Dermis microvascular lymphatic vessel endothelial cell (primary cell): ENCODE results near the gene CCSER2. TPM values are rescaled to one million over a fixed set of nuclear protein-coding genes. Genes with fewer than 3 reads are reported as not detected.
"Not testable (repeated sequence)": the region's sequence is repeated elsewhere in the genome, so short reads cannot be mapped to it uniquely, and the experiment has no call there.

Source experiments
- DNase-seq, 2 donors: peaks; one replicate each; pipeline versions ENCODE4 v3.0.0 to v3.0.0-alpha.2; 2010; ENCODE audit warnings: low read depth in 2 of 2
- total RNA-seq: library from RNA; depleted of rRNA; stranded (reverse); fragments of >200 nt; gene quantifications from 2 replicates; pipeline ENCODE4 v1.2.1, GENCODE V29; 2014

CCSER2 gene
- total RNA-seq, 1 donor from 2014 or later = 15.1 TPM

- DNase-seq = no peak
Observed at GRCh38 chr10:84391326-84391725, 62.9 kb downstream of the CCSER2 start.

- DNase-seq = no peak
Observed at GRCh38 chr10:84392181-84392580, 63.8 kb downstream of the CCSER2 start.

GRCh38 chr10:84395581-84395980 is 67.2 kb downstream of the CCSER2 start:
- no peak for DNase-seq

- peak in 1 of 2 donors; percentile 11 for DNase-seq
Observed at GRCh38 chr10:84397735-84398144, 69.4 kb downstream of the CCSER2 start.

GRCh38 chr10:84398696-84399095 is 70.3 kb downstream of the CCSER2 start:
- no peak for DNase-seq

- no peak for DNase-seq
Observed at GRCh38 chr10:84401854-84402611, 73.6 kb downstream of the CCSER2 start.

GRCh38 chr10:84404783-84405182 is 76.4 kb downstream of the CCSER2 start:
- DNase-seq = no peak

- no peak for DNase-seq
Observed at GRCh38 chr10:84405662-84406061, 77.3 kb downstream of the CCSER2 start.

GRCh38 chr10:84406561-84406960 is 78.2 kb downstream of the CCSER2 start:
- DNase-seq = peak; percentile 12 to 14

GRCh38 chr10:84407388-84408049 is 79.1 kb downstream of the CCSER2 start:
- DNase-seq = no peak

GRCh38 chr10:84412482-84412881 is 84.1 kb downstream of the CCSER2 start:
- DNase-seq = no peak

GRCh38 chr10:84414110-84414509 is 85.7 kb downstream of the CCSER2 start:
- DNase-seq = not testable (repeated sequence)

- DNase-seq = no peak
Observed at GRCh38 chr10:84415539-84416244, 87.3 kb downstream of the CCSER2 start.

GRCh38 chr10:84416245-84416555 is 87.8 kb downstream of the CCSER2 start:
- DNase-seq = no peak

- no peak for DNase-seq
Observed at GRCh38 chr10:84423719-84424118, 95.3 kb downstream of the CCSER2 start.

- peak; percentile 76 to 96 for DNase-seq
Observed at GRCh38 chr10:84424731-84425167, 96.4 kb downstream of the CCSER2 start.

- peak; percentile 21 to 58 for DNase-seq
Observed at GRCh38 chr10:84427903-84428650, 99.7 kb downstream of the CCSER2 start.

GRCh38 chr10:84428711-84429110 is 100.3 kb downstream of the CCSER2 start:
- no peak for DNase-seq

- DNase-seq = peak; percentile 41 to 82
Observed at GRCh38 chr10:84429926-84430520, 101.6 kb downstream of the CCSER2 start.

GRCh38 chr10:84432891-84433290 is 104.5 kb downstream of the CCSER2 start:
- no peak for DNase-seq

GRCh38 chr10:84440781-84441180 is 112.4 kb downstream of the CCSER2 start:
- DNase-seq = no peak
